WTC11 (cell line): ENCODE results near the gene RMRP. TPM values are rescaled to one million over a fixed set of nuclear protein-coding genes. Genes with fewer than 3 reads are reported as not detected.

ENCODE experiments used
- AR ChIP-seq: fragments of 250-450 bp; sonication (Bioruptor Pico); IDR thresholded peaks from 2 replicates; pipeline ENCODE4 v1.9.0; 2021; ENCODE audit warnings: mild to moderate bottlenecking
- ELF4 ChIP-seq: sonication (generic); formaldehyde crosslinking; IDR thresholded peaks from 2 replicates; pipeline ENCODE4 v1.8.1; 2022; ENCODE audit warnings: low read depth, mild to moderate bottlenecking, moderate library complexity, missing genetic modification reagents
- ERG ChIP-seq: fragments of 250-450 bp; sonication (Bioruptor Pico); IDR thresholded peaks from 2 replicates; pipeline ENCODE4 v1.8.0; 2021; ENCODE audit warnings: mild to moderate bottlenecking
- JAZF1 ChIP-seq: fragments of 250-450 bp; sonication (Bioruptor Pico); IDR thresholded peaks from 2 replicates; pipeline ENCODE4 v1.9.0; 2021; ENCODE audit warnings: moderate library complexity, mild to moderate bottlenecking, inconsistent platforms
- MAX ChIP-seq: sonication (generic); formaldehyde crosslinking; IDR thresholded peaks from 2 replicates; pipeline ENCODE4 v1.8.0; 2022; ENCODE audit warnings: mild to moderate bottlenecking, missing genetic modification reagents
- NFYB ChIP-seq: sonication (generic); formaldehyde crosslinking; conservative IDR thresholded peaks from 2 replicates; pipeline ENCODE4 v1.8.0; 2022; ENCODE audit warnings: low read depth, missing genetic modification reagents
- SMAD3 ChIP-seq: sonication (generic); formaldehyde crosslinking; IDR thresholded peaks from 2 replicates; pipeline ENCODE4 v1.8.0; 2022; ENCODE audit warnings: missing genetic modification reagents, mild to moderate bottlenecking, borderline replicate concordance
- ZBTB21 ChIP-seq: sonication (generic); formaldehyde crosslinking; IDR thresholded peaks from 2 replicates; pipeline ENCODE4 v1.8.1; 2023; ENCODE audit warnings: mild to moderate bottlenecking, missing genetic modification reagents, borderline replicate concordance
- ZNF512 ChIP-seq: sonication (generic); formaldehyde crosslinking; IDR thresholded peaks from 2 replicates; pipeline ENCODE4 v1.8.1; 2022; ENCODE audit warnings: missing genetic modification reagents, borderline replicate concordance
- ZNF671 ChIP-seq: fragments of 250-450 bp; sonication (Bioruptor Pico); IDR thresholded peaks from 2 replicates; pipeline ENCODE4 v1.8.0; 2021; ENCODE audit warnings: mild to moderate bottlenecking
- total RNA-seq: library from RNA; stranded (reverse); gene quantifications from 3 replicates; pipeline ENCODE4 v1.2.3, GENCODE V29; 2021
- TF ChIP-seq, protein P1 (sequence below): fragments of 250-450 bp; sonication (Bioruptor Pico); conservative IDR thresholded peaks from 2 replicates; pipeline ENCODE4 v1.9.0; 2021; ENCODE audit warnings: mild to moderate bottlenecking
- TF ChIP-seq, protein P2 (sequence below): sonication (generic); formaldehyde crosslinking; IDR thresholded peaks from 2 replicates; pipeline ENCODE4 v1.8.1; 2023; ENCODE audit warnings: mild to moderate bottlenecking, missing genetic modification reagents, moderate library complexity
- TF ChIP-seq, protein P3 (sequence below): sonication (generic); formaldehyde crosslinking; IDR thresholded peaks from 2 replicates; pipeline ENCODE4 v1.8.0; 2022; ENCODE audit warnings: mild to moderate bottlenecking, missing genetic modification reagents
- TF ChIP-seq, protein P4 (sequence below): sonication (generic); formaldehyde crosslinking; IDR thresholded peaks from 2 replicates; pipeline ENCODE4 v1.8.1; 2023; ENCODE audit warnings: mild to moderate bottlenecking, missing genetic modification reagents

Gene RMRP
- total RNA-seq, 1 experiment from 2014 or later, result 25,958 TPM

GRCh38 chr9:35650341-35651158, 7.3 kb downstream of the RMRP start, which contains the start of gene SIT1 (continued):
- no peak for TF ChIP-seq ERG (CRISPR knock-in tag)
- TF ChIP-seq, protein P1, sequence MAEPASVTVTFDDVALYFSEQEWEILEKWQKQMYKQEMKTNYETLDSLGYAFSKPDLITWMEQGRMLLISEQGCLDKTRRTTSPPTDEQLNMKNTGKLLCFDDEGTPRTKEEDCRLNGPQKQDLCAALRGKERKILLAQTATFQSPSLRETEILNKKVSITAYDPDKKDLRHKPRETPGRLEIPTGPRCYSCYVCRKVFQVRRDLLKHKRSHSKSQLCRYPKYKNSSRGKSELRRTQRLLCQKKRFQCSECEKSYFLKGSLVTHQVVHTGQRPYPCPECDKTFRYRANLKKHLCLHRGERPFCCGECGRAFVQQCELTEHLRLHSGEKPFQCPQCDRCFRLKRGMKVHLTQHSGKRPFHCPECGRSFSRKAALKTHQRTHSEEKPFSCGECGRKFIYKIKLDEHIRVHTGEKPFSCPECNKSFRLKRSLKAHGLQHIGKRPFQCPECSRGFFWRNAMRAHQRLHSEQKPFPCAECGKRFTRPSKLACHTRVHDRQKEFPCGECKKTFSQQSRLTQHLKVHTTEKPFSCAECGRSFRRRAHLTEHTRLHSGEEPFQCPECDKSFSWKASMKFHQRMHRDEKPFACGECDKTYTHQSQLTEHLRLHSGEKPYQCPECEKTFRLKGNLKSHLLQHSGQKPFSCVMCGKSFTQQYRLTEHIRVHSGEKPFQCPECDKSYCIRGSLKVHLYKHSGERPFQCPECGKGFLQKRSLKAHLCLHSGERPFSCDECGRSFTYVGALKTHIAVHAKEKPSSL, result no peak
- no peak for TF ChIP-seq ELF4 (CRISPR knock-in tag)
- no peak for TF ChIP-seq ZNF512
- TF ChIP-seq, protein P2, sequence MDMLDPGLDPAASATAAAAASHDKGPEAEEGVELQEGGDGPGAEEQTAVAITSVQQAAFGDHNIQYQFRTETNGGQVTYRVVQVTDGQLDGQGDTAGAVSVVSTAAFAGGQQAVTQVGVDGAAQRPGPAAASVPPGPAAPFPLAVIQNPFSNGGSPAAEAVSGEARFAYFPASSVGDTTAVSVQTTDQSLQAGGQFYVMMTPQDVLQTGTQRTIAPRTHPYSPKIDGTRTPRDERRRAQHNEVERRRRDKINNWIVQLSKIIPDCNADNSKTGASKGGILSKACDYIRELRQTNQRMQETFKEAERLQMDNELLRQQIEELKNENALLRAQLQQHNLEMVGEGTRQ, result 0 out of 2 replicates have a peak, but pooled peaks have one; percentile 31
- TF ChIP-seq ZBTB21 (CRISPR knock-in tag), result no peak
- TF ChIP-seq NFYB (CRISPR knock-in tag), result 0 out of 2 replicates have a peak, but pooled peaks have one; percentile 10
- TF ChIP-seq, protein P3, sequence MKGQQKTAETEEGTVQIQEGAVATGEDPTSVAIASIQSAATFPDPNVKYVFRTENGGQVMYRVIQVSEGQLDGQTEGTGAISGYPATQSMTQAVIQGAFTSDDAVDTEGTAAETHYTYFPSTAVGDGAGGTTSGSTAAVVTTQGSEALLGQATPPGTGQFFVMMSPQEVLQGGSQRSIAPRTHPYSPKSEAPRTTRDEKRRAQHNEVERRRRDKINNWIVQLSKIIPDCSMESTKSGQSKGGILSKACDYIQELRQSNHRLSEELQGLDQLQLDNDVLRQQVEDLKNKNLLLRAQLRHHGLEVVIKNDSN (CRISPR knock-in tag), result 0 out of 2 replicates have a peak, but pooled peaks have one; percentile 12
- TF ChIP-seq ZNF671 (CRISPR knock-in tag), result no peak
- no peak for TF ChIP-seq JAZF1 (CRISPR knock-in tag)
- TF ChIP-seq, protein P4, sequence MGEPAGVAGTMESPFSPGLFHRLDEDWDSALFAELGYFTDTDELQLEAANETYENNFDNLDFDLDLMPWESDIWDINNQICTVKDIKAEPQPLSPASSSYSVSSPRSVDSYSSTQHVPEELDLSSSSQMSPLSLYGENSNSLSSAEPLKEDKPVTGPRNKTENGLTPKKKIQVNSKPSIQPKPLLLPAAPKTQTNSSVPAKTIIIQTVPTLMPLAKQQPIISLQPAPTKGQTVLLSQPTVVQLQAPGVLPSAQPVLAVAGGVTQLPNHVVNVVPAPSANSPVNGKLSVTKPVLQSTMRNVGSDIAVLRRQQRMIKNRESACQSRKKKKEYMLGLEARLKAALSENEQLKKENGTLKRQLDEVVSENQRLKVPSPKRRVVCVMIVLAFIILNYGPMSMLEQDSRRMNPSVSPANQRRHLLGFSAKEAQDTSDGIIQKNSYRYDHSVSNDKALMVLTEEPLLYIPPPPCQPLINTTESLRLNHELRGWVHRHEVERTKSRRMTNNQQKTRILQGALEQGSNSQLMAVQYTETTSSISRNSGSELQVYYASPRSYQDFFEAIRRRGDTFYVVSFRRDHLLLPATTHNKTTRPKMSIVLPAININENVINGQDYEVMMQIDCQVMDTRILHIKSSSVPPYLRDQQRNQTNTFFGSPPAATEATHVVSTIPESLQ (CRISPR knock-in tag), result no peak
- TF ChIP-seq AR (CRISPR knock-in tag), result no peak
- TF ChIP-seq MAX (CRISPR knock-in tag), result peak; percentile 36; the same call in 1 of the 2 replicates
- no peak for TF ChIP-seq SMAD3 (CRISPR knock-in tag)
